CD1c-positive myeloid dendritic cell (primary cell): ENCODE results near the gene SPARC.

Experiments
- DNase-seq: peaks from one replicate; pipeline ENCODE4 v3.0.0-alpha.2; 2016; ENCODE audit errors: extremely low spot score

Gene SPARC

GRCh38 chr5:151624476-151624875 is 62.2 kb downstream of the SPARC start:
- DNase-seq, result no peak

GRCh38 chr5:151622367-151623088 is 64.2 kb downstream of the SPARC start:
- DNase-seq, result no peak

GRCh38 chr5:151620461-151620840 is 66.3 kb downstream of the SPARC start:
- DNase-seq, result no peak

- DNase-seq, result no peak
Measured at GRCh38 chr5:151619812-151620460, 66.8 kb downstream of the SPARC start.

- DNase-seq, result no peak
Measured at GRCh38 chr5:151618907-151619306, 67.8 kb downstream of the SPARC start.

GRCh38 chr5:151617841-151618710 is 68.6 kb downstream of the SPARC start:
- no peak for DNase-seq

GRCh38 chr5:151617383-151617840 is 69.3 kb downstream of the SPARC start:
- no peak for DNase-seq

- DNase-seq, result no peak
Measured at GRCh38 chr5:151615431-151615830, 71.3 kb downstream of the SPARC start.

- DNase-seq, result no peak
Measured at GRCh38 chr5:151614565-151614964, 72.2 kb downstream of the SPARC start.

- DNase-seq, result no peak
Measured at GRCh38 chr5:151612689-151613427, 73.9 kb downstream of the SPARC start.

GRCh38 chr5:151611127-151611775 is 75.5 kb downstream of the SPARC start:
- no peak for DNase-seq
